ENCODE measurements around the gene OR2AT4. TPM values are rescaled to one million over a fixed set of nuclear protein-coding genes. Genes with fewer than 3 reads are reported as not detected.

The OR2AT4 gene
- total RNA-seq, 3 donors from 2014 or later (not counting 1 experiment from before 2014, with no cell fraction given) = not detected

- no peaks in the 10 kb centered on the region for H3K27me3 ChIP-seq (ENCODE audit: control insufficient read depth, insufficient read depth, low read length)
- H3K4me3 ChIP-seq (ENCODE audit: low read length) = no peak overlapping the region
- whole genome bisulfite sequencing (ENCODE audit: insufficient coverage) = 100% methylated on average over 2 of the region's 2 CpGs
- Mint-ChIP-seq H3K36me3 (no peaks in the 10 kb centered on the region), H3K9me3 (no peaks in the 10 kb centered on the region), H3K27me3 (ENCODE audit: low read depth in 2 of 2) (peaks cover 17 to 38% of the 10 kb centered on the region in 2 donors), H3K27ac (no peak overlapping the region), H3K4me1 (no peaks in the 10 kb centered on the region), H3K4me3 (no peak overlapping the region)
- H3K36me3 ChIP-seq (ENCODE audit: control insufficient read depth, insufficient read depth, low read length) = no peaks in the 10 kb centered on the region
- intact Hi-C loops (cut with micrococcal nuclease) = no loop called here
- TF ChIP-seq, protein P1, sequence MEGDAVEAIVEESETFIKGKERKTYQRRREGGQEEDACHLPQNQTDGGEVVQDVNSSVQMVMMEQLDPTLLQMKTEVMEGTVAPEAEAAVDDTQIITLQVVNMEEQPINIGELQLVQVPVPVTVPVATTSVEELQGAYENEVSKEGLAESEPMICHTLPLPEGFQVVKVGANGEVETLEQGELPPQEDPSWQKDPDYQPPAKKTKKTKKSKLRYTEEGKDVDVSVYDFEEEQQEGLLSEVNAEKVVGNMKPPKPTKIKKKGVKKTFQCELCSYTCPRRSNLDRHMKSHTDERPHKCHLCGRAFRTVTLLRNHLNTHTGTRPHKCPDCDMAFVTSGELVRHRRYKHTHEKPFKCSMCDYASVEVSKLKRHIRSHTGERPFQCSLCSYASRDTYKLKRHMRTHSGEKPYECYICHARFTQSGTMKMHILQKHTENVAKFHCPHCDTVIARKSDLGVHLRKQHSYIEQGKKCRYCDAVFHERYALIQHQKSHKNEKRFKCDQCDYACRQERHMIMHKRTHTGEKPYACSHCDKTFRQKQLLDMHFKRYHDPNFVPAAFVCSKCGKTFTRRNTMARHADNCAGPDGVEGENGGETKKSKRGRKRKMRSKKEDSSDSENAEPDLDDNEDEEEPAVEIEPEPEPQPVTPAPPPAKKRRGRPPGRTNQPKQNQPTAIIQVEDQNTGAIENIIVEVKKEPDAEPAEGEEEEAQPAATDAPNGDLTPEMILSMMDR (IDR thresholded peaks at IDR 0.05) = no peak
- H3K27ac ChIP-seq (ENCODE audit: low read length) = no peak overlapping the region
- no peaks in the 10 kb centered on the region for H3K4me1 ChIP-seq (ENCODE audit: control insufficient read depth, insufficient read depth, low read length)
- ATAC-seq = no peak
- H3K9me3 ChIP-seq (ENCODE audit: control insufficient read depth, insufficient read depth, low read length) = no peaks in the 10 kb centered on the region
- no peak for DNase-seq
These were observed 18.4 kb downstream of the OR2AT4 start for GRCh38 chr11:75078233-75078632.

DNA sequence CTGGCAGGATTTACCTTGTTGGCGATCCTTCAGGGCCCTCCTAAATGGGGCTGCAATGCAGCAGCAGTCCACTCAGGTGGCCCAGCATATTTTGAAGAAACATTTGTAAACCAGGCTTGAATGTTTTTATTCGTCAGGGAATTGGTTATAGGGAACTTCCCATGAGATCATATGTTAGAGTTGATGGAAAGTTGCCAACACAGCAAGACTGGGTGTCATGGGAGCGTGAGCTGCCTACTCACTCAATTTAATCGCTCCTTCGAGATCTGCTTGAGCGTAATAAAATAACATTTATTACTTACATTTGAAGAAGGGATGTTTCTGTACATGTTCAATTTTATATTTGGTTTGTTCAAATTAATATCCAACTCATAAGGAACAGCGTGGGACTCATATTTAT, 19.4 kb downstream of the OR2AT4 start:
- no peaks in the 10 kb centered on the region for H3K4me1 Mint-ChIP-seq
- H3K36me3 ChIP-seq (ENCODE audit: control insufficient read depth, insufficient read depth, low read length) = no peaks in the 10 kb centered on the region
- no peaks in the 10 kb centered on the region for H3K36me3 Mint-ChIP-seq
- TF ChIP-seq, protein P1 (IDR thresholded peaks at IDR 0.05) = no peak
- H3K4me3 Mint-ChIP-seq = no peak overlapping the region
- WGBS (ENCODE audit: insufficient coverage) = 83% methylated on average over 4 of the region's 7 CpGs
- no peaks in the 10 kb centered on the region for H3K9me3 Mint-ChIP-seq
- no peak overlapping the region for H3K4me3 ChIP-seq (ENCODE audit: low read length)
- intact Hi-C loops (cut with micrococcal nuclease) = no loop called here
- H3K27me3 Mint-ChIP-seq (ENCODE audit: low read depth in 2 of 2) = peaks cover 17 to 44% of the 10 kb centered on the region in 2 donors
- no peaks in the 10 kb centered on the region for H3K9me3 ChIP-seq (ENCODE audit: control insufficient read depth, insufficient read depth, low read length)
- no peak overlapping the region for H3K27ac ChIP-seq (ENCODE audit: low read length)
- H3K4me1 ChIP-seq (ENCODE audit: control insufficient read depth, insufficient read depth, low read length) = no peaks in the 10 kb centered on the region
- DNase-seq (no peak), ATAC-seq (no peak)
- no peak overlapping the region for H3K27ac Mint-ChIP-seq
- H3K27me3 ChIP-seq (ENCODE audit: control insufficient read depth, insufficient read depth, low read length) = no peaks in the 10 kb centered on the region

DNA sequence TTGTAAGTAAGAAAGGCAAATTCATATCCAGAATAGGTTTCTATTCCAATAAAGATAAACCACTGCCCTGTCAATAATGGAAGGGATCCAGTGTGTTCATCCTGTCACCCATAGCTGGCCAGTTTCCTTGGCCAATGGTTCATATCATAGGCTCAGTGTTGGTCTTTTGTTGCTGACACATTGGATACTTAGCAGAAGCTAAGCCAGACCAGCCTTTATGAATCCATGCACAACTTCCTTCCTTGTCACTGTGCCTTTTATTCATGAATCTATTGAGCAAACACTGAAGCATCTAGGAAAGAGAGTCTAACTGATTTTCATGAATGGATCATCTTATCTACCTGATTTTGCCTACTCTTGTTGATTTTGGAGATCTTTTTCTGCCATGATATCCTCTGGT, 20.0 kb downstream of the OR2AT4 start:
- DNase-seq = no peak
- no peaks in the 10 kb centered on the region for H3K27me3 ChIP-seq (ENCODE audit: control insufficient read depth, insufficient read depth, low read length)
- Mint-ChIP-seq H3K27ac (no peak overlapping the region), H3K4me3 (no peak overlapping the region), H3K27me3 (ENCODE audit: low read depth in 2 of 2) (peaks cover 16 to 41% of the 10 kb centered on the region in 2 donors), H3K9me3 (no peaks in the 10 kb centered on the region), H3K36me3 (no peaks in the 10 kb centered on the region), H3K4me1 (no peaks in the 10 kb centered on the region)
- TF ChIP-seq, protein P1 (IDR thresholded peaks at IDR 0.05) = no peak
- H3K27ac ChIP-seq (ENCODE audit: low read length) = no peak overlapping the region
- no peaks in the 10 kb centered on the region for H3K4me1 ChIP-seq (ENCODE audit: control insufficient read depth, insufficient read depth, low read length)
- no peaks in the 10 kb centered on the region for H3K9me3 ChIP-seq (ENCODE audit: control insufficient read depth, insufficient read depth, low read length)
- intact Hi-C loops (cut with micrococcal nuclease) = no loop called here
- ATAC-seq = no peak
- no peak overlapping the region for H3K4me3 ChIP-seq (ENCODE audit: low read length)
- H3K36me3 ChIP-seq (ENCODE audit: control insufficient read depth, insufficient read depth, low read length) = no peaks in the 10 kb centered on the region

- Mint-ChIP-seq H3K27me3 (ENCODE audit: low read depth in 2 of 2) (peaks cover 17 to 50% of the 10 kb centered on the region in 2 donors), H3K4me1 (no peaks in the 10 kb centered on the region), H3K4me3 (no peak overlapping the region), H3K36me3 (no peaks in the 10 kb centered on the region), H3K27ac (no peak overlapping the region), H3K9me3 (no peaks in the 10 kb centered on the region)
- DNase-seq (no peak), ATAC-seq (no peak)
- no peaks in the 10 kb centered on the region for H3K4me1 ChIP-seq (ENCODE audit: control insufficient read depth, insufficient read depth, low read length)
- no peaks in the 10 kb centered on the region for H3K27me3 ChIP-seq (ENCODE audit: control insufficient read depth, insufficient read depth, low read length)
- no peaks in the 10 kb centered on the region for H3K36me3 ChIP-seq (ENCODE audit: control insufficient read depth, insufficient read depth, low read length)
- TF ChIP-seq, protein P1 (IDR thresholded peaks at IDR 0.05) = no peak
- H3K9me3 ChIP-seq (ENCODE audit: control insufficient read depth, insufficient read depth, low read length) = no peaks in the 10 kb centered on the region
- no peak overlapping the region for H3K27ac ChIP-seq (ENCODE audit: low read length)
- intact Hi-C loops (cut with micrococcal nuclease) = no loop called here
- WGBS (ENCODE audit: insufficient coverage) = 84% methylated on average over 3 of the region's 3 CpGs
- H3K4me3 ChIP-seq (ENCODE audit: low read length) = no peak overlapping the region
These were observed 23.1 kb downstream of the OR2AT4 start for GRCh38 chr11:75073459-75074190.
